Measurements from ENCODE around the gene C20orf141.

Gene C20orf141, protein sequence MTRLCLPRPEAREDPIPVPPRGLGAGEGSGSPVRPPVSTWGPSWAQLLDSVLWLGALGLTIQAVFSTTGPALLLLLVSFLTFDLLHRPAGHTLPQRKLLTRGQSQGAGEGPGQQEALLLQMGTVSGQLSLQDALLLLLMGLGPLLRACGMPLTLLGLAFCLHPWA

DNA sequence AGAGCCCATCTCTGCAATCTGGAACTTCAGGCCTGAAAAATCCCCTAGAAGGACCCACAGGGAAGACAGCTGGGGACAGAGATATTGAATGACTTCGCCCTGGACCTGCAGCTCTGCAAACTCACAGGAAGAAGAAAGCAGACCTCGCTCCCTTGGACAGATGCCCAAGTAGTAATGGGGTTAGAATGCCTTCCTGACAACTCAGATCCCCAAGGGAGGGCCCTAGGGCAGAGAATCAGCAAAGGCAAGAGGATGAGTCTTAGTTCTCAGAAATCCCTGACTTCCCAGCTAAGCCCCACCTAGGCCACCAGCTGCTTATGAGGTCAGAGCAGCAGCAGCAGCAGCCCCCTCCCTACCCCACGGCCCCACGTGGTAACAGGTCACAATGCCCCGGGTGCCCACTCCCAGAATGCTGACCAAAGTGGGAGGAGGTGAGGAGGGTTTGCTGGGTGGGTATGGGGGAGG lies at the start of gene C20orf141:
C20orf141 (plus strand) TSS at position 401 of the 465 bp plus-strand sequence. CDS start 198 bp downstream, outside the sequence.
- no peak within 1 kb of the TSS for H3K4me3 ChIP-seq (ENCODE audit: low read depth, low read length)
- H3K27ac ChIP-seq (ENCODE audit: extremely low read depth, low read depth, low read length) = 0 out of 2 replicates have a peak within 1 kb of the TSS, but pooled peaks have one; percentile 12
- peaks cover 10% of the 10 kb centered on the region for H3K4me1 ChIP-seq (ENCODE audit: control insufficient read depth, insufficient read depth, low read length)
- H3K9me3 ChIP-seq (ENCODE audit: control insufficient read depth, insufficient read depth, low read depth, low read length) = peaks cover 2% of the 10 kb centered on the region; the same call in 1 of the 2 replicates
- H3K36me3 ChIP-seq (ENCODE audit: control insufficient read depth in 2 of 2, insufficient read depth in 1 of 2, low read length in 2 of 2) = no peaks in the 10 kb centered on the region
- TF ChIP-seq ZBTB48 (tag by site-specific recombination; IDR thresholded peaks at IDR 0.05) (peak; percentile 93), OSR2 (tag by site-specific recombination; IDR thresholded peaks at IDR 0.05) (0 out of 2 replicates have a peak, but pooled peaks have one; percentile 15), ZNF155 (tag by site-specific recombination; IDR thresholded peaks at IDR 0.05) (no peak), ZNF626 (tag by site-specific recombination; IDR thresholded peaks at IDR 0.05) (no peak), ZNF768 (tag by site-specific recombination; IDR thresholded peaks at IDR 0.05) (no peak), ZNF16 (tag by site-specific recombination; IDR thresholded peaks at IDR 0.05; ENCODE audit: low read depth) (no peak), KLF1 (tag by site-specific recombination; IDR thresholded peaks at IDR 0.05) (peak; percentile 16; the same call in 1 of the 2 replicates), ZBTB17 (tag by site-specific recombination; IDR thresholded peaks at IDR 0.05) (peak; percentile 70), GLIS1 (tag by site-specific recombination; IDR thresholded peaks at IDR 0.05) (peak; percentile 97), ZNF366 (tag by site-specific recombination; conservative IDR thresholded peaks at IDR 0.05) (0 out of 2 replicates have a peak, but pooled peaks have one; percentile 24), ZNF184 (tag by site-specific recombination; IDR thresholded peaks at IDR 0.05) (0 out of 2 replicates have a peak, but pooled peaks have one; percentile 69), KLF7 (tag by site-specific recombination; IDR thresholded peaks at IDR 0.05; ENCODE audit: borderline replicate concordance) (no peak), SCRT2 (tag by site-specific recombination; IDR thresholded peaks at IDR 0.05) (no peak), GLI2 (tag by site-specific recombination; IDR thresholded peaks at IDR 0.05; ENCODE audit: borderline replicate concordance, low read depth) (no peak), GFI1B (tag by site-specific recombination; IDR thresholded peaks at IDR 0.05) (no peak), ZNF335 (tag by site-specific recombination; conservative IDR thresholded peaks at IDR 0.05) (peak; percentile 48; the same call in 1 of the 2 replicates), ZNF629 (tag by site-specific recombination; IDR thresholded peaks at IDR 0.05) (peak; percentile 70), ZIC2 (tag by site-specific recombination; IDR thresholded peaks at IDR 0.05) (peak; percentile 56), ZNF596 (tag by site-specific recombination; IDR thresholded peaks at IDR 0.05) (no peak), GLI4 (tag by site-specific recombination; IDR thresholded peaks at IDR 0.05) (no peak), ZFP37 (tag by site-specific recombination; IDR thresholded peaks at IDR 0.05) (no peak)
- TF ChIP-seq, protein P1, sequence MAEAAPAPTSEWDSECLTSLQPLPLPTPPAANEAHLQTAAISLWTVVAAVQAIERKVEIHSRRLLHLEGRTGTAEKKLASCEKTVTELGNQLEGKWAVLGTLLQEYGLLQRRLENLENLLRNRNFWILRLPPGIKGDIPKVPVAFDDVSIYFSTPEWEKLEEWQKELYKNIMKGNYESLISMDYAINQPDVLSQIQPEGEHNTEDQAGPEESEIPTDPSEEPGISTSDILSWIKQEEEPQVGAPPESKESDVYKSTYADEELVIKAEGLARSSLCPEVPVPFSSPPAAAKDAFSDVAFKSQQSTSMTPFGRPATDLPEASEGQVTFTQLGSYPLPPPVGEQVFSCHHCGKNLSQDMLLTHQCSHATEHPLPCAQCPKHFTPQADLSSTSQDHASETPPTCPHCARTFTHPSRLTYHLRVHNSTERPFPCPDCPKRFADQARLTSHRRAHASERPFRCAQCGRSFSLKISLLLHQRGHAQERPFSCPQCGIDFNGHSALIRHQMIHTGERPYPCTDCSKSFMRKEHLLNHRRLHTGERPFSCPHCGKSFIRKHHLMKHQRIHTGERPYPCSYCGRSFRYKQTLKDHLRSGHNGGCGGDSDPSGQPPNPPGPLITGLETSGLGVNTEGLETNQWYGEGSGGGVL (tag by site-specific recombination; IDR thresholded peaks at IDR 0.05) = peak; percentile 34; the same call in 1 of the 2 replicates
- TF ChIP-seq, protein P2, sequence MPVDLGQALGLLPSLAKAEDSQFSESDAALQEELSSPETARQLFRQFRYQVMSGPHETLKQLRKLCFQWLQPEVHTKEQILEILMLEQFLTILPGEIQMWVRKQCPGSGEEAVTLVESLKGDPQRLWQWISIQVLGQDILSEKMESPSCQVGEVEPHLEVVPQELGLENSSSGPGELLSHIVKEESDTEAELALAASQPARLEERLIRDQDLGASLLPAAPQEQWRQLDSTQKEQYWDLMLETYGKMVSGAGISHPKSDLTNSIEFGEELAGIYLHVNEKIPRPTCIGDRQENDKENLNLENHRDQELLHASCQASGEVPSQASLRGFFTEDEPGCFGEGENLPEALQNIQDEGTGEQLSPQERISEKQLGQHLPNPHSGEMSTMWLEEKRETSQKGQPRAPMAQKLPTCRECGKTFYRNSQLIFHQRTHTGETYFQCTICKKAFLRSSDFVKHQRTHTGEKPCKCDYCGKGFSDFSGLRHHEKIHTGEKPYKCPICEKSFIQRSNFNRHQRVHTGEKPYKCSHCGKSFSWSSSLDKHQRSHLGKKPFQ (tag by site-specific recombination; IDR thresholded peaks at IDR 0.05) = no peak
- TF ChIP-seq, protein P3, sequence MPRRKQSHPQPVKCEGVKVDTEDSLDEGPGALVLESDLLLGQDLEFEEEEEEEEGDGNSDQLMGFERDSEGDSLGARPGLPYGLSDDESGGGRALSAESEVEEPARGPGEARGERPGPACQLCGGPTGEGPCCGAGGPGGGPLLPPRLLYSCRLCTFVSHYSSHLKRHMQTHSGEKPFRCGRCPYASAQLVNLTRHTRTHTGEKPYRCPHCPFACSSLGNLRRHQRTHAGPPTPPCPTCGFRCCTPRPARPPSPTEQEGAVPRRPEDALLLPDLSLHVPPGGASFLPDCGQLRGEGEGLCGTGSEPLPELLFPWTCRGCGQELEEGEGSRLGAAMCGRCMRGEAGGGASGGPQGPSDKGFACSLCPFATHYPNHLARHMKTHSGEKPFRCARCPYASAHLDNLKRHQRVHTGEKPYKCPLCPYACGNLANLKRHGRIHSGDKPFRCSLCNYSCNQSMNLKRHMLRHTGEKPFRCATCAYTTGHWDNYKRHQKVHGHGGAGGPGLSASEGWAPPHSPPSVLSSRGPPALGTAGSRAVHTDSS (tag by site-specific recombination; IDR thresholded peaks at IDR 0.05) = no peak
- TF ChIP-seq, protein P4, sequence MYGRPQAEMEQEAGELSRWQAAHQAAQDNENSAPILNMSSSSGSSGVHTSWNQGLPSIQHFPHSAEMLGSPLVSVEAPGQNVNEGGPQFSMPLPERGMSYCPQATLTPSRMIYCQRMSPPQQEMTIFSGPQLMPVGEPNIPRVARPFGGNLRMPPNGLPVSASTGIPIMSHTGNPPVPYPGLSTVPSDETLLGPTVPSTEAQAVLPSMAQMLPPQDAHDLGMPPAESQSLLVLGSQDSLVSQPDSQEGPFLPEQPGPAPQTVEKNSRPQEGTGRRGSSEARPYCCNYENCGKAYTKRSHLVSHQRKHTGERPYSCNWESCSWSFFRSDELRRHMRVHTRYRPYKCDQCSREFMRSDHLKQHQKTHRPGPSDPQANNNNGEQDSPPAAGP (tag by site-specific recombination; IDR thresholded peaks at IDR 0.05) = peak; percentile 89
- TF ChIP-seq, protein P5, sequence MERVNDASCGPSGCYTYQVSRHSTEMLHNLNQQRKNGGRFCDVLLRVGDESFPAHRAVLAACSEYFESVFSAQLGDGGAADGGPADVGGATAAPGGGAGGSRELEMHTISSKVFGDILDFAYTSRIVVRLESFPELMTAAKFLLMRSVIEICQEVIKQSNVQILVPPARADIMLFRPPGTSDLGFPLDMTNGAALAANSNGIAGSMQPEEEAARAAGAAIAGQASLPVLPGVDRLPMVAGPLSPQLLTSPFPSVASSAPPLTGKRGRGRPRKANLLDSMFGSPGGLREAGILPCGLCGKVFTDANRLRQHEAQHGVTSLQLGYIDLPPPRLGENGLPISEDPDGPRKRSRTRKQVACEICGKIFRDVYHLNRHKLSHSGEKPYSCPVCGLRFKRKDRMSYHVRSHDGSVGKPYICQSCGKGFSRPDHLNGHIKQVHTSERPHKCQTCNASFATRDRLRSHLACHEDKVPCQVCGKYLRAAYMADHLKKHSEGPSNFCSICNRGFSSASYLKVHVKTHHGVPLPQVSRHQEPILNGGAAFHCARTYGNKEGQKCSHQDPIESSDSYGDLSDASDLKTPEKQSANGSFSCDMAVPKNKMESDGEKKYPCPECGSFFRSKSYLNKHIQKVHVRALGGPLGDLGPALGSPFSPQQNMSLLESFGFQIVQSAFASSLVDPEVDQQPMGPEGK (tag by site-specific recombination; IDR thresholded peaks at IDR 0.05) = peak; percentile 48
- ChIA-PET POLR2A (interaction anchor here (0.9 to 1.2 kb wide), 2 partner anchors 25 to 26 kb away, joined by 4 read pairs; partner anchors contain the start of genes PCED1A and VPS16), CTCF (interaction anchor here (0.7 to 0.9 kb wide), 3 partner anchors 63 to 187 kb away, joined by 3 to 5 read pairs (median 4); no protein-coding TSS in a partner anchor)
